Effector CD4-positive, alpha-beta T cell (primary cell): ENCODE results near the gene NSUN2.

Experiments
- DNase-seq: peaks from one replicate; pipeline ENCODE4 v3.0.0-alpha.2; 2020

Gene NSUN2

DNA sequence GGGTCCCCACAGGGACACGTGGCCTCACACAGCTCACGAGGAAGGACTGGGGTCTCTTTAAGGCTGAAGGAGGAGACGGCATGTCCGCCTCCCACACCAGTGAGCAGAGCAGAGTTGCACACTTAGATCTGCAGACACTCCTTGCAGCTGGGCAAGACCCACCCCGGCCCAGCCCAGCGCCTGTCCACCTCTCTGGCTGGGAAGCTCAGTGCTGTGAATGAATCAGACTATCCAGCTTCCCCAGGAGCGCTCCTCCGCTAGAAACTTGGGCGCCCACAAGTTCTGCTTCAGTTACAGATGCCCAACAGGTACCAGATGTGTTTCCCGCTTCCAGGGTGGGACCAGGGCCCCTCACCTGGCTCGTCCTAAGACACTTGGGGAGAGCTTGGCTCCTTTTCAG is 78.9 kb downstream of the NSUN2 start:
- DNase-seq: no peak

DNA sequence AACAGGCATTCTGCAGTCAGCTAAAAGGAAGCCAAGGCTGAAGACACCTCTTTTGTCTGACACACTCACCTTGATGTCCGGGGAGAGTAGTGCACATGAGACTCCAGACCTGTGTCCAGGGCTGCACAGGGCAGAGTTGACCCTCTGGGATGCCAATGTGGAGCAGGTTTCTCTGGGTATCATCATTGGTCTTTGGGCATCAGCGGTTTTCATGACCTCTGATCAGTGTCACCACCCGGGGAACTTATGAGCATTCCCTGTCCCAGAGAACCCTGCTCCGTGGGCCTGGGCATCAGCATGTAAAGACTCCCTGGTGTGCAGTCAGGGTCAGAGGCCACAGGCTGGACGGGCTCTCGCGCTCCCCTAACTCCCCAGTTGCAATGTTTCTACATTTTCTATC is 80.2 kb downstream of the NSUN2 start:
- DNase-seq: no peak

DNA sequence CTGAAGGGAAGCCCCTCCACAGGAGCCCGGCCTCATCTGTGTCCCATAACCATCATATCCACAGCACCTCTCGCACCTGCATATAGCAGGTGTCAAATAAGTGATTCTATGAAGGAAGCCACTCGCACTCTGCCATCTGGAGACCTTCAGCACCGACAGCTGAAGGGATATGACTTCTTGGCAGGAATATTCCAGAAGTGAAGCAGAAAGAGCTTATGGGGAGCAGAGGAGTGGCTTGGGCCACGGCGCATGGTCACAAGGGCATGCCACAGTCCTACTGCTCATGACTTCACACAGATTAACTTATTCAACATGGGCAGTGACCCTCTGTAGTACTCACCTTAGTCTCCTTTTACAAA is 80.9 kb downstream of the NSUN2 start:
- no peak for DNase-seq

DNA sequence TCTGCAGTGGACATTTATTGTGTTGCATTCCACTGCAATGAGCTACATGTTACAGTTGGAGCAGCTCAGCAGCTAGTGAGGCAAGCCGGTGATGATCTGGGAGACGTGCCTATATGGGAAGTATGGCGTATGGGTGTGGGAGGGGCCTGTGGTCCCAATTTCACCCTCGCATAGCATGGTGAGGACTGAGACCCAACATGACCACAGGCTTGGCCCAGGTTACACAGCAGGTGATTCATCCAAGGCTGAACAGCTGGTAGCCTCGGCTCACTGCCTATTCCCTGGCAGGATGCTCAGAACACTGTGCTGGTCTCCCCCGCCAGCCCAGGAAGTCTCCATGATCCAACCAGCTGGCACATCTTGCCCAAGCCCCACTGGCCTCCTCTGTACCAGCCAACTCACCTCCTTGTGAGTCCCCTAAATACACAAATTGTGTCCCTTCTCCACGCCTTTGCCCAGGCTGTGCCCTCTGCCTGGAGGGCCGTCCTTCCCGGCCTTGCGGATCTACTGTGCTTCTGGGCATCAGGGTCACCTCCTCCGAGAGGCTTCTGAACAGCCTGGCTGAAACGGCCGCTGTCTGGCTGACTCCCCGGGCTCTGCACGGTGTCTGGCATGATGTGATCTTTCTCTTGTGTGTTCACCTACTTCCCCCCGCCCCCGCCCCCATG is 81.4 kb downstream of the NSUN2 start:
- no peak for DNase-seq

DNA sequence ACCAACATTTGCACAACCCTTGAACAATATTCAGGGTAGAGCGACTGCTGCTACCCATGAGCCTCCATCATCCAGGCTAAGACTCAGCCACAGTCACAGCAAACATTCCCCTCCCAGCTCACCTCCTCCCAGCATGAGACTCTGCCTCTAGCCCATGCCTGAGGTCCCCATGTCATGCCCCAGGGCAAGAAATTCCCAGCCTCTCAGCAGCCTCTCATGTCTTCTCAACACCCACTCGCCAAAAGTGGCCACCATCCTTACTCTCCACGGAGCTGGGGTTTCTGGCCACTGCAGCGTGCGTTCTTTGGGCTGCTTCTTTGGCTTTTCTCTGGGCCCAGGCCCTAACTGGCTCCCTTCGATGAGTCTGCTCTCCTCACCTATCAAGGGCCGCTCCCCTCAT is 82.2 kb downstream of the NSUN2 start:
- no peak for DNase-seq
